ENCODE results near the gene MAP2K7.
"Not testable (repeated sequence)": the region's sequence is repeated elsewhere in the genome, so short reads cannot be mapped to it uniquely, and the experiment has no call there.

MAP2K7 gene

DNA sequence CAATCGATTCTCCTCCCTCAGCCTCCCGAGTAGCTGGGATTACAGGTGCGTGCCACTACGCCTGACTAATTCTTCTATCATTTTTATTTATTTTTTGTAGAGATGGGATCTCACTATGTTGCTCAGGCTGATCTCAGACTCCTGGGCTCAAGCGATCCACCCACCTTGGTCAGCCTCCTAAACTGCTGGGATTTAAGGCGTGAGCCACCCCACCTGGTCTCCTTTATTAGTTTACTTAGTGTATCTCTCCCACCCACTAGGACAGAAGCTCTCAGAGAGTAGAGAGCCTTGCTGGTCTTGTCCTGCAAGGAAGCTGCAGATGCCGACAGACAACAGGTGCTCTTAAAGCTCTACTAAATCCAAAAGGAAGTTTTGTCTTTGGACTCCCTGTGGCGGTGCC is 17.9 kb upstream of the MAP2K7 start:
- no peak for DNase-seq

DNA sequence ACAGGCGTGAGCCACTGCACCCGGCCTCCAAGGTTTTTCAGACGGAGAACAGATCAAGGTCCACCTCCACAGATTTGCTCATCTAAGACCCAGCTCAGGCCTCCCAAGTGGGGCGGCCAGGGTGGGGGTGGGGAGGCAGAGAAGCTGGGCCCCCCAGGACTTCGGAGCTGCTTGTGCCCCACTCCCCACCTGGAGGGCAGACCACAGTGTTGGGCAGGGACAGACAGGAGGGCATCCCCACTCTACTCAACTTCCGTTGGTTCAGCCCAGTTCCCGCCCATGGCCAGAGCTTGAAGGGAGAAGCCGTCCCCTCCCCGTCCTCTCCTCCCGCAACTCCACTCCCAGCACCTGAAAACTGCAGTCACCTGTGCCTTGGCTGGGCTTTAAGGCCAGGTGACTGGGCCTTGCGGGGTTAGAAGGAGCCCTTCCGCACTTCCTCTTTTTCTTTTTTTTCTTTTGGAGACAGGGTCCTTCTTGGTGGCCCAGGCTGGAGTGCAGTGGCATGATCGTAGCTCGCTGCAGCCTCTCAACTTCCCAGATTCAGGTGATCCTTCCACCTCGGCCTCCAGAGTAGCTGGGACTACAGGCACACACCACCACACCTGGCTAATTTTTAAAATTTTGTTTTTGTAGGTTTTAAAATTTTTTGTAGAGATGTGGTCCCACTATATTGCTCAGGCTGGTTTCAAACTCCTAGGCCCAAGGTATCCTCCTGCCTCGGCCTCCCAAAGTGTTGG is 16.1 kb upstream of the MAP2K7 start:
- no peak for DNase-seq

DNA sequence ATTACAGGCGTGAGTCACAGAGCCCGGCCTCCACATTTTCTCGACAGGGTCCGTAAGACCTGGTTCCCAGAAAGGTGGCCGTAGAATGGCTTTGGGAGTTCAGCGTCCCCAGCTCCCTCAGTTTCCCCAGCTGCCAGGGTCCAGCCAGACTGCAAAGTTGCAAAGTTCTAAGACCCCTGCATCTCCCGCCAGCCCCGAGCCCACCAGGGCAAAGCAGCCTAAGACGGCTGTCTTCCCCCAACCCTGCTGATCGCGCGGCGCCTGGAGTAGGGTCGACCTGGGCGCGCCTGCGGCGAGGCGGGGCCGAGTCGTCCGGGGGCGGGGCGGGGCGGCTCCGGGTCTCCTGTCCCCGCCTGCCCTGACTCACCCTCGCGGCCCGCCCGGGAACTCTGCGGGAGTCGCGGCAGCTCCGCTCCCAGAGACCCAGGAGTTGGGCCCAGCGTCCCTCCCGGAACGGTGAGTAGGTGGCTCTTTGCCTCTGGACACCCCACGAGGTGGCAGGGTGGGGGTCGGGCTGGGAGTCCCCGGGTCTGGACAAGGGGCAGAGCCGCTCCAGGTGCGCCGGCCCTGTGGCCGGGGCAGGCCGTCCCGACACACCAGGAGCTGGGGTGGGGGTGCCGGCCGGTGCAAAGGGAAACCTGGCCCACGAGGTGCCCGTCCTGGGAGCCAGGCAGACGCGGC is 15.4 kb upstream of the MAP2K7 start, which contains the start of gene LRRC8E:
Gene LRRC8E, plus strand, starts transcription at position 366 of the 681 bp plus-strand sequence. CDS start 7,094 bp downstream, outside the sequence.
- no peak for DNase-seq

DNA sequence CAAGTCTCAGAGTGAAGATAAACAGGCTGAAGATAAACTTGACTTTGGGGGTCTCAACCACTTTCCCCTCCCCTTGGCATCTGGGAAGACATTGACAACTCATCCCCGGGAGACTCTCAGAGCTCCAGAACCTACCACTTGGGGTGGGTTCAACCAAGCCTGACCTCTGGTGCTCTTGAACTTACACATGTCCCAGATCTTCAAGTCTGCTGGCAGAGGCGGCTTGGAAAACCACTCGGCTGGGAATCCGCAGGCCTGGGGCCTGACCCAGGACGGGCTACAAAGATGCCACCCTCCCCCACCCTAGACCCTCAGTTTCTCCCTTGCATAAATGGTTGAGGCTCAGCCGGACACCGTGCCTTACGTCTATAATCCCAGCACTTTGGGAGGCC is 14.9 kb upstream of the MAP2K7 start:
- no peak for DNase-seq

DNA sequence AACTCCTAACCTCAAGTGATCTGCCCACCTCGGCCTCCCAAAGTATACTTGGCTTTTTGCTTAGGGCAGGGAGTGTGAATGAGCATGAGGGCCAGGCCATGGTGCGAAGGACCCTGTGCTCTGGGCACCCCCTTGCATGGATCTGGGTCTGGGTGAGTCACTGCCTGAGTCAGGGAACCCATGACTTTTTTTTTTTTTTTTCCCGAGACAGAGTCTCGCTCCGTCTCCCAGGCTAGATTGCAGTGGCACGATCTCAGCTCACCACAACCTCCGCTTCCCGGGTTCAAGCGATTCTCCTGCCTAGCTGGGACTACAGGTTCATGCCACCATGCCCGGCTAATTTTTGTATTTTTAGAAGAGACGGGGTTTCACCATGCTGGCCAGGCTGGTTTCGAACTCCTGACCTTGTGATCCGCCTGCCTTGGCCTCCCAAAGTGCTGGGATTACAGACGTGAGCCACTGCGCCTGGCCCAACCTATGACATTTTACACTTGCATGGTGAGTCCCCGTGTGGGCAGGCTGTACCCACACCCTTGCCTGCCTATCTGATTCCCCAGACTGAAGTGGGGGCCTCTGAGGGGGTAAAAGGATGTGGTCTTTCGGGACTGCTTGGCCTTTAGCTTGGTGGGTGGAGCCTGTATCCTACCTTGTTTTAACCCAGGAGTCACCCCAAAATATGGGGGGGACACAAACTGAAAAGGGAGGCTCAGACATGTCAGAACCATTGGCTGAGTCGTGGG is 10.1 kb upstream of the MAP2K7 start:
- not testable (repeated sequence) for DNase-seq

DNA sequence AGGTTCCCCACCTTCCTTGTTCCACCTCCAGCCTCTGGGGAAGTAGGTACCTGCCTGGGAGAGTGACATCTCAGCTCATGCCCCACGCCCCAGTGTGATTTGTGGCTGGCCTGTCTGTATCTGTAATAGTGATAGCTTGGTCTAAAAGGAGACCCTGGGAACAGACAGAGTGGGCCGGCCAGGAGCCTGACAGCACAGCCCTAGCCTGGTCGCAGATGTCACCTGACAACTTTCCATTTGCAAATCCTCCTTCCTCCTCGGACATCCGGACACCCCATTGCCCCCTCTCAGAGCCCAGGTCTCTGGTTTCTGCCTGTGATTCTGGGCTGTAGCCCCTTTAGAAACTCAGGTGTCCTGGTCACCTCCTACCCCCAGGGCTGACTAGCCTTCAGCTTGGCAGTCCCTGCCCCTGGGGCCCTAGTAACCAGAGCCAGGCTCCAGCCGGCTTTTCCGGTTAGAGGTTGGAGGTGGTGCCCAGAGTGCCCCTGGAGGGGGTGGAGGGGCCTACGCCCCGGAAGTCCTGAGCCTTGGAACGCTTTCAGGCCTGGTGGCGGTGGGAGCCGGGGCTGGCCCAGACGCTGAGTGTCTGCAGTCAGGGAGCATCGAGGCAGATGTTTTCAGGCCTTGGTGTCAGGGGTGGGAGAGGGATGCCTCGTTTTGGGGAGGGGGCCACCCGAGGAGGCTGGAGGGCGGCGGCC is 8.9 kb upstream of the MAP2K7 start:
- no peak for DNase-seq

DNA sequence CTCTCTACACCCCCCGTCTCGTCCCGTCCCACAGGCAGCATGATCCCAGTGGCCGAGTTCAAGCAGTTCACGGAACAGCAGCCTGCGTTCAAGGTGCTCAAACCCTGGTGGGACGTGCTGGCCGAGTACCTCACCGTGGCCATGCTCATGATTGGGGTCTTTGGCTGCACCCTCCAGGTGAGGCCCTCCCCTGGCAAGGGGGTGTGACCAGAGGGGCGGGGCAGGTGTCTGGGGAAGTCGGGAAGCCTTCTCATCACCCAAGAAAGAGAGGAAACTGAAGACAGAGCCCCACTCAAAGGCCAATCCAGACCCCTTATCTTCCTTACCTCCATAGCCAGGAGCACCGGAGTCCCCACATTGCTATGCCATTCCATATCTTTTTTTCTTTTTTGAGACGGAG is 8.1 kb upstream of the MAP2K7 start:
- DNase-seq, result no peak

DNA sequence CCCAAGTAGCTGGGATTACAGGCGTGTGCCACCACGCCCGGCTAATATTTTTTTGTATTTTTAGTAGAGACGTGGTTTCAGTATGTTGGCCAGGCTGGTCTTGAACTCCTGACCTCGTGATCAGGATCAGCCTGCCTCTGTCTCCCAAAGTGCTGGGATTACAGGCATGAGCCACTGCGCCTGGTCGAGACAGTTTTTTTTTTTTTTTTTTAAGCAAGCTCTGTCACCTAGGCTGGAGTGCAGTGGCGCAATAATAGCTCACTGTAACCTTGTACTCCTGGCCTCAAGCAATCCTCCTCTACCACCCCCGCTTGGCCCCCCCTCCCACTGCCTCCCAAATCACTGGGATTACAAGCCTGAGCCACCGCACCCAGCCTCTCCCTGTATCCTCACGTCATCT is 6.4 kb upstream of the MAP2K7 start:
- DNase-seq, result no peak

DNA sequence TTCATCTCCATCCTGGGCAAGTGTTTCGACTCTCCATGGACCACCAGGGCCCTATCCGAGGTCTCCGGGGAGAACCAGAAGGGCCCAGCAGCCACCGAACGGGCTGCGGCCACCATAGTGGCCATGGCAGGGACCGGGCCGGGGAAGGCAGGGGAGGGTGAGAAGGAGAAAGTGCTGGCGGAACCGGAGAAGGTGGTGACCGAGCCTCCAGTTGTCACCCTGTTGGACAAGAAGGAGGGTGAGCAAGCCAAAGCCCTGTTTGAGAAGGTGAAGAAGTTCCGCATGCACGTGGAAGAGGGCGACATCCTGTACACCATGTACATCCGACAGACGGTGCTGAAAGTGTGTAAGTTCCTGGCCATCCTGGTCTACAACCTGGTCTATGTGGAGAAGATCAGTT is 4.7 kb upstream of the MAP2K7 start:
- DNase-seq, result no peak

DNA sequence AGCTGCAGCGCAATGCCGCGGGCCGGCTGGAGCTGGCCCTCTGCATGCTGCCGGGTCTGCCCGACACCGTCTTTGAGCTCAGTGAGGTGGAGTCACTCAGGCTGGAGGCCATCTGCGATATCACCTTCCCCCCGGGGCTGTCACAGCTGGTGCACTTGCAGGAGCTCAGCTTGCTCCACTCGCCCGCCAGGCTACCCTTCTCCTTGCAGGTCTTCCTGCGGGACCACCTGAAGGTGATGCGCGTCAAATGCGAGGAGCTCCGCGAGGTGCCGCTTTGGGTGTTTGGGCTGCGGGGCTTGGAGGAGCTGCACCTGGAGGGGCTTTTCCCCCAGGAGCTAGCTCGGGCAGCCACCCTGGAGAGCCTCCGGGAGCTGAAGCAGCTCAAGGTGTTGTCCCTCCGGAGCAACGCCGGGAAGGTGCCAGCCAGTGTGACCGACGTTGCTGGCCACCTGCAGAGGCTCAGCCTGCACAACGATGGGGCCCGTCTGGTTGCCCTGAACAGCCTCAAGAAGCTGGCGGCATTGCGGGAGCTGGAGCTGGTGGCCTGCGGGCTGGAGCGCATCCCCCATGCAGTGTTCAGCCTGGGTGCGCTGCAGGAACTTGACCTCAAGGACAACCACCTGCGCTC is 3.8 kb upstream of the MAP2K7 start:
- no peak for DNase-seq

DNA sequence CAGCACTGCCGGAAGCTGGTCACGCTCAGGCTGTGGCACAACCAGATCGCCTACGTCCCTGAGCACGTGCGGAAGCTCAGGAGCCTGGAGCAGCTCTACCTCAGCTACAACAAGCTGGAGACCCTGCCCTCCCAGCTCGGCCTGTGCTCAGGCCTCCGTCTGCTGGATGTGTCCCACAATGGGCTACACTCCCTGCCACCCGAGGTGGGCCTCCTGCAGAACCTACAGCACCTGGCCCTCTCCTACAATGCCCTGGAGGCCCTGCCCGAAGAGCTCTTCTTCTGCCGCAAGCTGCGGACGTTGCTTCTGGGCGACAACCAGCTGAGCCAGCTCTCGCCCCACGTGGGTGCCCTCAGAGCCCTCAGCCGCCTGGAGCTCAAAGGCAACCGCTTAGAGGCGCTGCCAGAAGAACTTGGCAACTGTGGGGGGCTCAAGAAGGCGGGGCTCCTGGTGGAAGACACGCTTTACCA is 3.2 kb upstream of the MAP2K7 start:
- DNase-seq, result no peak

DNA sequence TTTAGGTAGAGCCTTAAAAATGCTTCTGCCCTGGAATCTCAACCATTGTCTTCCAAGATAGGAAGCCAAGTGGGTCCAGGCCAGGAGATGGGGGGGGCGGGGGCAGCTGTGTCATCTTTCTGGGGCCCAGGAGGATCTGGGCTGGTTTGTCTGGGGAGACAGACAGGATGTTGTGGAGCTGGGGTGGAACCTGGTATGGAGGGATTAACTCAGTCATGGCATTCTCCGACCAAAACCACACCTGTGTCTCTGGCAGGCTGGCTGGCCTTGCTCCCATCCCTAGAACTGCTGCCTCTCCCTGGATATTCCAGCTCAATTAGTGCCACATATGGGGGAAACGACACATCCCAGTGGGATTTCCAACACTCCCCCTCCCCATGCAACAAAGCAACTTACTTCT is 2.7 kb upstream of the MAP2K7 start:
- no peak for DNase-seq

DNA sequence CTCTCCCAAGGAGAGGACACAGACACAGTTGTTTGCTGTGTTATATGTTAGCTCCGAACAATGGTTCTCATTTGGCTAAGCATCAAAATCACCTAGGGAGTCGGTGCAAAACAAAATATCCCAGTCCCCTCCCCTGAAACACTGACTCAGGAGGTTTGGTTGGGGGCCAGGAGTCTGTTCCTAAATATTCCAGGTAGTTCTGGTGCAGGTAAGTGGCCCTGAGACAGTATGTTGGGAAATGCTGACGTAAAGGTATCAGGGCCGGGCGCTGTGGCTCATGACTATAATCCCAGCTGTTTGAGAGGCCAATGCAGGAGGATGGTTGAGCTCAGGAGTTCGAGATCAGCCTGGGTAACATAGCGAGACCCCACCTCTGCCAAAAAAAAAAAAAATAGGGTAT is 2.3 kb upstream of the MAP2K7 start:
- DNase-seq, result no peak

DNA sequence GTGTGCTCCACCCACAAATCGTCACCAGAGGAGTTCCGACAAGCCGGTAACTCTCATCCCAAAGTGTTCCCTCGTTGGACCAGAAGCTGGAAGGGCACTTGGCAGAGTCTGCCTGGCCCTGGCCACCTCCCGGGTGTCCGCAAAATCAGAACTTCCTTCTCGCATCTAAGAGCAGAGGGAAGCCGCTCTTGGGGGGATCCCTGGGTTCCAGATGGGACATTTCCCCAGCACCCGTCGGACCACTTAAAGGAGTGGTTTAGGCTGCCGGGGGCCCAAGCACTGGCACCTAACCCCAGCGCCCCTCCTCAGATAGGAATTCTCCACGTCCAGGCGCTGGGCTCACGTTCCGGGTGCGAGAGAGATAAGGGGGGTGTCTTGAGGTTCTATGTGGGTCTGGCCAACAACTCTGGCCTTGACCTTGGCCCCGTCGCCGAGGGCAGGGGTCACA is 857 bp upstream of the MAP2K7 start:
- DNase-seq, result no peak

DNA sequence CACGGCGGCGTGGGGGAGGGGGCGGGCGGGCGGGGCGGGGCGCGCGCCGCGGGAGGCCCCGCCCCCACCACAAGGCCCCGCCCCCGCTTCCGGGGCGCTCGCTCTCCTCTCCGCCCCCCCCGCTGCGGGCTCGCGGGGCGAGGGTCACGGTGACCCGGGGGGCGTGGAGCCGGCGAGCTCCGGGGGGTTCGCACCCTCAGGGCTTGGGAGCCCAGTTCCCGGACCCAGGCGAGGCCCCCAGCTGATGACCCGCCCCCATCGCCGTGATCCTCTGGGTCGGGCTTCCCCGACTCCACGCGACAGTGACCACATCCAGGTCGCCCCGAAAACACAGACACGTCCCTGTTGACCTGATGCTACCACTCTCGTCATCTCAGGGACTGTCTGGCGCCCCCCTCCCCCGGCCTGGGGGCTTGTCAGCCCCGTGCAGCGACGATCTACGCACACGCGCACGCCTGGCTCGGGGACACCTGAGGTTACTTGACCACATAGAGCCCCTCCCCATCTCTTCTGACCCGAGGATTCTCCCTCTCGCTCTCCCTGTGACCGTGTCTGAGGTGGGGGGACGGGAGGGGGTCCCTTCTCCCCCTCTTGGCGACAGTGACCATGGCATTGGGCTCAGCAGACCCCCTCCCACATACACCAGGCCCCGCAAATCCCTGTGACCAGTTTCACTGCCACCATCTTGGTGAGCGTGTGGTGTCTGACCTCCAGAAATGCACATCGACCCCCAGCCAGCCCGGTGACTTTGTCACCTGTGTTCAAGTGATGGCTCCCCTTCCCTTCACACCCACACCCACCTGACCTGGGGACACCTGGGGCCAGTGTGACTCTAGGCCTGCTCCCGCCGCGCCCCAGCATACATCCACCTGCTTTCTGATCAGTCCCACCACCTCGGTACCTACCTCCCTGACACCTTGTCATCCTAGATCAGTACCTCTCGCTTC is 670 bp downstream of the MAP2K7 start:
- DNase-seq, result no peak

DNA sequence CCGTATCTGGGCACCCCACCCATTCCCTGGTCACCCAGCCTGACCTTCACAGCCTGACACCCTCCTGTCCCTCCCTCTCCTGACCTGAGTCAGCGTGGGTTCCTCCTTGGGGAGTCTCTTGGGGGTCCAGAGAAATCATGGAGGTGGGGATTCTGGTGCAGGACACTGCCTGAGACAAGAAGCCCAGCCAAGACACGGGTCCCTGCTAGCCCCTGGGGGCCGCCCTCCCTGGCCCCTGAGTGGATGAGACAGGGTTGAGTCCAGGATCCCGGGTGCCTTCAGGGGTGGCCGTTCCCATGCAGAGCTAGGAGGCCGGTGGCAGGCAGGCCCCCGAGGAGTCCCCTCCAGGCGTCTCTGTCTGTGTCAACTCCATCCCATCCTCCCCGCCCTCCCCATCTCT is 1.6 kb downstream of the MAP2K7 start:
- no peak for DNase-seq

DNA sequence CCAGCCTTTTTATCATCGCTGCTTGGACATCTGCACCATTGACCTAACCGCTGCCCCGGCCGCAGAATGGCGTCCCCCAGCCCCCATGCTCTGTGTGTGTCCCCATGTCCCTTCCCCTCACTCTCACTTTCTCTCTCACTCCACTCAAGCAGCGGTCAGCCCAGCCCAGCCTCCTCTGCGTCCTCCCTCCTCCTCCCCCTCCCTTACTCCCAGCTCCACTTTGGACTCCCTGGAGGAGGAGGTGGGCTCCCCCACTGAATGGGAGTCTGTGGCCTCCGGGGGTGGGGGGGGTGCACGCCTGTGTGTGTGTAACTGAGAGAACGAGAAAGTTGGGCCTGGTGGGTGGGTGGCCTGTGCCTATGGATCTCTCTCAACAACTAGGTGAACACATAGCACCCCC is 2.2 kb downstream of the MAP2K7 start:
- DNase-seq, result no peak

DNA sequence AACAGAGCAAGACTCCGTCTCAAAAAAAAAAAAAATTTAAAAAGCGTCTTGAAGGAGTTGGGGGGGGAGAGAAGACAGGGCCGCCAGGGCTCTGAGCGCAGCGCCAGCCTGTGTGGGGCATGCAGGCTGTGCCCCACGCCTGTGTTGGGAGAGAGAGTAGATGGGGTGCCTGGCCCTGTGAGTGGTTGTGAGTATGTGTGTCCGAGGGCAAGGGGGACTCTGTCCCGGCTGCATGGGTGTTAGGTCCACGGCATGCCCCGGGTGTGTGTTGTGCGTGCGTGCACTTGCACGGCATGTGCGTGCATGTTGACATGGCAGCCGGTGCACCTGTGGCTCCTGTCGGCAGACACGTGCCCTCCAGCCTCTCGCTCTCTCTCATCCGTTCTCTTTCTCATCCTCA is 3.4 kb downstream of the MAP2K7 start:
- no peak for DNase-seq

DNA sequence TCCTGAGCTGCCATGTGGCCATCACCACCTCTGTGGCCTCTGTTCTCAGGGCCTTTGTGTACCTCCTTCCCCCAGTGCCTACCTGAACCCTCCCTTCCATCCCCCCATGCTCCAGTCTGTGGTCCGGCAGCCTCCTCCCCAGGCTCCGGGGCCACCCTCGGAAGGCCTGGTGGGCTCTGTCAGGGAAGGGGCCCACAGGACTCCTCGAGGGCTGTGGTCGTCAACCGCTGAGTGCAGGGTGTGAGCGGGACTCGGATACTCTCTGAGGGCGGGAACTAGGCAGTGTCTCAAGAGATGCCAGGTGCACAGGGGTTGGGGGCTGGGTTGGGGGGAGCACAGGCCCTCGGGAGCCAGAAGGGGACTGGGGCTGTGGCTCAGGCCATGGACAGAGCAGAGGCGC is 3.9 kb downstream of the MAP2K7 start:
- no peak for DNase-seq

DNA sequence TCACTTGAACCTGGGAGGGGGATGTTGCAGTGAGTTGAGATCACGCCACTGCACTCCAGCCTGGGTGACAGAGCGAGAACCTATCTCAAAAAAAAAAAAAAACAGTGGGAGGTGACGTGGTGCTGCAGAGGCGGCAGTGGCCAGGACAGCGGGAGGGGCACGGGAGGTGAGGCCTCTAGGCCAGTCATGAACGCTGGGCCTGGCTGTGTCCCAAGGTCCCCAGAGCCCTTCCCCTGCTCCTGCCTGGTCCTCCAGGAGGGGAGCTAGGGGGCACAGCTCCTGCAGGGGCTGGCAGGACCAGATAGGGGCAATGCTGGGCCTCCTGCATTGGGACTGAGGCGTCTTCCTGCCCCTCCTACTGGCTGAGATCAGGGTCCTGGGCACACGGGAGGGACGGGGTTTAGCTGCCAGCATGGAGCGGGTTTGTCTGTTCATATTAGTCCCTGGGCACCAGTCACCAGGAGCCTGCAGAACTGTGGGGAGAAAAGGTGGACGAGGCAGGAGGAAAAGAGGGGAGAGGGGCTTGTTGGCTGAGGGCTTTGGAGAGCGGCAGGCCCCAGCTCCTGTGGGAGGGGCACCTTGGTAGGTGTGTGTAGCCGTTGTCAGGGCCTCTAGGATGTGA is 4.5 kb downstream of the MAP2K7 start:
- no peak for DNase-seq

Data from right forelimb (tissue), 1 donor.